K562 (cell line): ENCODE data around the gene NT5DC1. TPM values are rescaled to one million over a fixed set of nuclear protein-coding genes. Genes with fewer than 3 reads are reported as not detected.

Experiments used
- ARNT ChIP-seq, 2 experiments: fragments of 450-650 bp; IDR thresholded peaks; 2 replicates each; pipeline ENCODE4 v1.6.1; 2016; ENCODE audit warnings: mild to moderate bottlenecking in 1 of 2
- ATF7 ChIP-seq: fragments of 450-650 bp; IDR thresholded peaks from 2 replicates; pipeline ENCODE4 v1.7.1; 2014; ENCODE audit warnings: mild to moderate bottlenecking, moderate library complexity
- BHLHE40 ChIP-seq: IDR thresholded peaks from 2 replicates; pipeline ENCODE4 v1.6.1; 2011; ENCODE audit warnings: low read length, improper control_type of control experiment
- CHD1 ChIP-seq: fragments of 200-600 bp; sonication (generic); IDR thresholded peaks from one replicate; pipeline ENCODE4 v1.6.1; 2012; ENCODE audit warnings: mild to moderate bottlenecking, moderate library complexity, low read length, inconsistent platforms
- ERF ChIP-seq: fragments of 450-650 bp; formaldehyde crosslinking; IDR thresholded peaks from 2 replicates; pipeline ENCODE4 v1.4.0; 2020; ENCODE audit warnings: mild to moderate bottlenecking, mixed read lengths
- ESRRA ChIP-seq: fragments of 450-650 bp; IDR thresholded peaks from 2 replicates; pipeline ENCODE4 v1.6.1; 2014; ENCODE audit warnings: low read depth, mild to moderate bottlenecking, moderate library complexity, borderline replicate concordance
- GTF2E2 ChIP-seq: fragments of 200-800 bp; sonication (Bioruptor generic); IDR thresholded peaks from 2 replicates; pipeline ENCODE4 v1.6.1; 2016; ENCODE audit warnings: missing genetic modification characterization, missing compliant biosample characterization
- HDAC2 ChIP-seq: fragments of 450-650 bp; IDR thresholded peaks from 2 replicates; pipeline ENCODE4 v1.6.1; 2016; ENCODE audit warnings: mild to moderate bottlenecking
- JUN ChIP-seq, 2 experiments: sonication (generic) in 1 of 2; formaldehyde crosslinking in 1 of 2; IDR thresholded peaks; 2 replicates each; pipeline versions ENCODE4 v1.6.1 to v1.8.0; 2012 to 2022; ENCODE audit warnings: borderline replicate concordance in 2 of 2, mild to moderate bottlenecking in 2 of 2, improper control_type of control experiment in 1 of 2, low read depth in 1 of 2, low read length in 1 of 2, missing genetic modification reagents in 1 of 2
- KDM5B ChIP-seq: fragments of 200-600 bp; sonication (generic); IDR thresholded peaks from 2 replicates; pipeline ENCODE4 v1.6.1; 2012; ENCODE audit warnings: low read depth, mild to moderate bottlenecking, moderate library complexity, low read length, control low read depth, inconsistent platforms; ENCODE audit not compliant: insufficient replicate concordance
- PCBP2 ChIP-seq: fragments of 200-400 bp; formaldehyde crosslinking; IDR thresholded peaks from 2 replicates; pipeline ENCODE4 v1.6.1; 2018; ENCODE audit warnings: low read length, low read depth, mild to moderate bottlenecking, moderate library complexity; ENCODE audit not compliant: poor library complexity, severe bottlenecking
- POLR2H ChIP-seq: IDR thresholded peaks from 2 replicates; pipeline ENCODE4 v1.6.1; 2016; ENCODE audit warnings: missing genetic modification characterization, low read depth, mild to moderate bottlenecking, control low read depth, missing compliant biosample characterization, moderate library complexity
- SMARCC2 ChIP-seq: fragments of 450-650 bp; IDR thresholded peaks from 2 replicates; pipeline ENCODE4 v1.6.1; 2017; ENCODE audit warnings: antibody characterized with exemption, moderate library complexity, mild to moderate bottlenecking, low read depth
- SREBF1 ChIP-seq: fragments of 150-350 bp; IDR thresholded peaks from 2 replicates; pipeline ENCODE4 v1.6.1; 2014; ENCODE audit warnings: antibody characterized with exemption, low read depth, low read length, borderline replicate concordance
- TAF15 ChIP-seq: fragments of 200-400 bp; formaldehyde crosslinking; IDR thresholded peaks from 2 replicates; pipeline ENCODE4 v1.6.1; 2017; ENCODE audit warnings: mild to moderate bottlenecking, low read depth, low read length, moderate library complexity
- TEAD4 ChIP-seq, 2 experiments: sonication (generic) in 1 of 2; formaldehyde crosslinking in 1 of 2; IDR thresholded peaks; 2 replicates each; pipeline versions ENCODE4 v1.6.1 to v1.8.0; 2012 to 2022; ENCODE audit warnings: borderline replicate concordance in 1 of 2, inconsistent platforms in 1 of 2, low read length in 1 of 2, mild to moderate bottlenecking in 1 of 2, missing genetic modification reagents in 1 of 2
- THRAP3 ChIP-seq: fragments of 450-650 bp; IDR thresholded peaks from 2 replicates; pipeline ENCODE4 v1.6.1; 2016; ENCODE audit warnings: mild to moderate bottlenecking, inconsistent platforms, borderline replicate concordance
- ZC3H11A ChIP-seq: IDR thresholded peaks from 2 replicates; pipeline ENCODE4 v1.6.1; 2012; ENCODE audit warnings: low read depth, low read length, improper control_type of control experiment
- ZNF217 ChIP-seq: sonication (generic); formaldehyde crosslinking; IDR thresholded peaks from 2 replicates; pipeline ENCODE4 v1.8.0; 2022; ENCODE audit warnings: mild to moderate bottlenecking, missing genetic modification reagents
- ZNF23 ChIP-seq: fragments of 250-450 bp; sonication (Bioruptor Pico); IDR thresholded peaks from 2 replicates; pipeline ENCODE4 v1.4.0; 2020; ENCODE audit warnings: mild to moderate bottlenecking
- ZNF282 ChIP-seq: sonication (generic); formaldehyde crosslinking; IDR thresholded peaks from 2 replicates; pipeline ENCODE4 v1.8.1; 2023; ENCODE audit warnings: missing genetic modification reagents
- ZNF584 ChIP-seq: fragments of 200-800 bp; sonication (Bioruptor generic); IDR thresholded peaks from 2 replicates; pipeline ENCODE4 v1.6.1; 2016; ENCODE audit warnings: low read depth, mild to moderate bottlenecking, missing genetic modification characterization, missing compliant biosample characterization
- ZZZ3 ChIP-seq: fragments of 450-650 bp; IDR thresholded peaks from 2 replicates; pipeline ENCODE4 v1.6.1; 2016; ENCODE audit warnings: antibody characterized with exemption, mild to moderate bottlenecking, moderate library complexity
- polyA plus RNA-seq, 8 experiments: library from polyadenylated mRNA; depleted of rRNA in 4 of 8; stranded (reverse) in 5 of 8; unstranded in 3 of 8; fragments of >200 nt; fragmentation: Nextera tagmentation in 2 of 8; fragmentation: Illumina TruSeq in 1 of 8; extraction: Ambion mirVana in 2 of 8; extraction: Trizol in 1 of 8; gene quantifications; 2 replicates each; pipeline versions ENCODE4 v1.2.1 to v1.2.3, GENCODE V29; 2011 to 2014; ENCODE audit warnings: inconsistent platforms in 1 of 8, missing spikeins in 1 of 8
- total RNA-seq, 7 experiments: library from RNA; depleted of rRNA in 6 of 7; stranded (reverse); fragments of >200 nt in 6 of 7; fragmentation: Illumina TruSeq in 2 of 7; extraction: Trizol in 2 of 7; gene quantifications; 2 replicates each; pipeline versions ENCODE4 v1.2.1 to v1.2.3, GENCODE V29; 2011 to 2021; ENCODE audit warnings: low replicate concordance in 1 of 7
- TF ChIP-seq, protein P1 (sequence below): fragments of 250-450 bp; sonication (Bioruptor Pico); IDR thresholded peaks from 2 replicates; pipeline ENCODE4 v1.5.0; 2020; ENCODE audit warnings: mild to moderate bottlenecking, borderline replicate concordance
- TF ChIP-seq, protein P2 (sequence below): fragments of 200-800 bp; sonication (Bioruptor generic); IDR thresholded peaks from 2 replicates; pipeline ENCODE4 v1.6.1; 2017; ENCODE audit warnings: missing genetic modification characterization, missing compliant biosample characterization

NT5DC1 gene
- total and polyA plus RNA-seq, 9 of the 15 experiments (the other 6 are each of a cell fraction or from before 2014, with no cell fraction given) = 4.9 to 28.5 (median 16.3) TPM

DNA sequence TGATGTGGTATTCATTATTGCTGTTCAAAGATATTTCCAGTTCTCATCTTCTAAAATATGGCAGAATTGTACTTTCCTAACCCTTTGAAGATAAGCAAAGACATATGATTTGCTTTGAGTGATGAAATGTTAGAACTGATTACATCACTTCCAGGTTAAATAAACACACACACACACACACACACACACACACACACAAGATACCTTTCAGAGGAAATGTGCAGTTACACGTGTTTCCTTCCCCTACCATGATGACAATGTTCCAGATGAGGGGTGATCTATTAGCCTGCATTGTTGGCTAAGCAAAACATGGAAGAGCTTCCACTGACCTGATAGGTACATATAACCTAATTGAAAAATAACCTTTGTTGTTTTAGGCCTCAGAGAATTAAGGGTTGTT is 28.3 kb upstream of the NT5DC1 start (continued):
- TF ChIP-seq, protein P1, sequence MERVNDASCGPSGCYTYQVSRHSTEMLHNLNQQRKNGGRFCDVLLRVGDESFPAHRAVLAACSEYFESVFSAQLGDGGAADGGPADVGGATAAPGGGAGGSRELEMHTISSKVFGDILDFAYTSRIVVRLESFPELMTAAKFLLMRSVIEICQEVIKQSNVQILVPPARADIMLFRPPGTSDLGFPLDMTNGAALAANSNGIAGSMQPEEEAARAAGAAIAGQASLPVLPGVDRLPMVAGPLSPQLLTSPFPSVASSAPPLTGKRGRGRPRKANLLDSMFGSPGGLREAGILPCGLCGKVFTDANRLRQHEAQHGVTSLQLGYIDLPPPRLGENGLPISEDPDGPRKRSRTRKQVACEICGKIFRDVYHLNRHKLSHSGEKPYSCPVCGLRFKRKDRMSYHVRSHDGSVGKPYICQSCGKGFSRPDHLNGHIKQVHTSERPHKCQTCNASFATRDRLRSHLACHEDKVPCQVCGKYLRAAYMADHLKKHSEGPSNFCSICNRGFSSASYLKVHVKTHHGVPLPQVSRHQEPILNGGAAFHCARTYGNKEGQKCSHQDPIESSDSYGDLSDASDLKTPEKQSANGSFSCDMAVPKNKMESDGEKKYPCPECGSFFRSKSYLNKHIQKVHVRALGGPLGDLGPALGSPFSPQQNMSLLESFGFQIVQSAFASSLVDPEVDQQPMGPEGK (CRISPR knock-in tag) = 0 out of 2 replicates have a peak, but pooled peaks have one; percentile 15
- TF ChIP-seq TEAD4 (IDR thresholded peaks at IDR 0.05; ENCODE audit: low read length) (no peak), TEAD4 (CRISPR knock-in tag; IDR thresholded peaks at IDR 0.05; ENCODE audit: borderline replicate concordance) (no peak), THRAP3 (no peak), ZC3H11A (no peak), POLR2H (tag) (no peak), PCBP2 (no peak), CHD1 (no peak), HDAC2 (no peak), ARNT (IDR thresholded peaks at IDR 0.05) (no peak), ESRRA (no peak), GTF2E2 (no peak), BHLHE40 (no peak), TAF15 (no peak), ZNF217 (CRISPR knock-in tag) (no peak), ERF (CRISPR knock-in tag) (0 out of 2 replicates have a peak, but pooled peaks have one; percentile 21), ZNF282 (CRISPR knock-in tag) (no peak), JUN (IDR thresholded peaks at IDR 0.05; ENCODE audit: borderline replicate concordance, low read depth, low read length) (0 out of 2 replicates have a peak, but pooled peaks have one; percentile 25), JUN (CRISPR knock-in tag; IDR thresholded peaks at IDR 0.05; ENCODE audit: borderline replicate concordance) (no peak), SMARCC2 (no peak), ZNF584 (CRISPR knock-in tag) (no peak), ZNF23 (CRISPR knock-in tag) (no peak), ATF7 (peak; percentile 37; the same call in 1 of the 2 replicates), ZZZ3 (no peak), SREBF1 (no peak), KDM5B (no peak)
- TF ChIP-seq, protein P2, sequence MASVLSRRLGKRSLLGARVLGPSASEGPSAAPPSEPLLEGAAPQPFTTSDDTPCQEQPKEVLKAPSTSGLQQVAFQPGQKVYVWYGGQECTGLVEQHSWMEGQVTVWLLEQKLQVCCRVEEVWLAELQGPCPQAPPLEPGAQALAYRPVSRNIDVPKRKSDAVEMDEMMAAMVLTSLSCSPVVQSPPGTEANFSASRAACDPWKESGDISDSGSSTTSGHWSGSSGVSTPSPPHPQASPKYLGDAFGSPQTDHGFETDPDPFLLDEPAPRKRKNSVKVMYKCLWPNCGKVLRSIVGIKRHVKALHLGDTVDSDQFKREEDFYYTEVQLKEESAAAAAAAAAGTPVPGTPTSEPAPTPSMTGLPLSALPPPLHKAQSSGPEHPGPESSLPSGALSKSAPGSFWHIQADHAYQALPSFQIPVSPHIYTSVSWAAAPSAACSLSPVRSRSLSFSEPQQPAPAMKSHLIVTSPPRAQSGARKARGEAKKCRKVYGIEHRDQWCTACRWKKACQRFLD (CRISPR knock-in tag) = no peak
